ENCODE measurements around the gene VWA8. TPM values are rescaled to one million over a fixed set of nuclear protein-coding genes. Genes with fewer than 3 reads are reported as not detected.

VWA8 gene
- total and polyA plus RNA-seq, 2 of the 8 experiments (the other 6 are each of a cell fraction or from before 2014, with no cell fraction given) = 5.9 to 19.6 TPM

DNA sequence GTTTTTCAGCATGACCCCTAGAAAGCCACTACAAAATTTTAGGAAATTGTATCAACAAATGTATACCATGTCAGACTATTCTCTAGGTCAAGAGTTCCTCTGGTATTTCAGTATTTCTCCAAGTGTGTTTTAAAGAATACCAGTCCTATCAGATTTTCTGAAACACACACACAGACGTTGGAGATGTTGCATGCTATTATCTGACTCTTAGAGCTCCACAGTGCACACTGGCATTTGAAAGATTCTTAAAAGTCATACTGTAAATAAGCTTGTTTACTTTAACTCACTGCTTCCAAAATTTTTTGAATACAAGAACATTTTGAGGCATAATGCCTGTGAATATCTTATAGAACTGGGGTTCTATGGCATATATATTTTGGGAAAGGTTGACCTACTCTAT lies 33.8 kb upstream of the VWA8 start:
- Histone ChIP-seq H4K8ac (ENCODE audit: extremely low read depth, insufficient read depth, low read length) (no peak overlapping the region), H3K4me1 (replicated peaks in 1 of 4; ENCODE audit: control insufficient read depth in 3 of 4, insufficient read depth in 4 of 4, low read length in 3 of 4) (no peaks in the 10 kb centered on the region), H4K5ac (ENCODE audit: insufficient read length, low read depth, low read length) (no peak overlapping the region), H4K20me1 (replicated peaks in 1 of 2; ENCODE audit: control insufficient read depth in 1 of 2, insufficient read depth in 2 of 2, low read length in 2 of 2) (no peaks in the 10 kb centered on the region), H2BK15ac (ENCODE audit: low read length) (no peak overlapping the region), H3K36me3 (ENCODE audit: control insufficient read depth in 2 of 4, insufficient read depth in 4 of 4, low read length in 3 of 4) (no peaks in the 10 kb centered on the region), H3K27me3 (replicated peaks in 1 of 4; ENCODE audit: control insufficient read depth in 3 of 4, extremely low read depth in 1 of 4, insufficient read depth in 3 of 4, low read length in 3 of 4) (no peaks in the 10 kb centered on the region), H3K27ac (ENCODE audit: low read depth, low read length) (no peak overlapping the region), H3K9ac (replicated peaks in 1 of 4; ENCODE audit: extremely low read depth in 1 of 4, low read depth in 3 of 4, low read length in 3 of 4) (no peak overlapping the region), H3K4me3 (ENCODE audit: extremely low read depth in 1 of 4, insufficient read depth in 2 of 4, low read depth in 3 of 4, low read length in 4 of 4) (no peak overlapping the region), H4K91ac (replicated peaks; ENCODE audit: insufficient read length, low read length) (no peak overlapping the region), H3K4ac (replicated peaks; ENCODE audit: insufficient read length, low read depth, low read length) (no peak overlapping the region), H2BK5ac (ENCODE audit: low read depth, low read length) (no peak overlapping the region), H2AK5ac (ENCODE audit: low read depth, low read length) (no peak overlapping the region), H2BK20ac (ENCODE audit: low read length) (no peak overlapping the region), H3K23ac (ENCODE audit: insufficient read length) (no peak overlapping the region), H3K79me1 (ENCODE audit: low read depth, low read length) (no peaks in the 10 kb centered on the region), H3K9me3 (ENCODE audit: insufficient read depth in 2 of 2, low read depth in 1 of 2, low read length in 1 of 2) (no peaks in the 10 kb centered on the region), H3K18ac (ENCODE audit: extremely low read depth, low read length) (no peak overlapping the region), H3K79me2 (ENCODE audit: control insufficient read depth in 1 of 2, insufficient read depth in 2 of 2, low read length in 2 of 2) (no peaks in the 10 kb centered on the region), H2BK120ac (replicated peaks; ENCODE audit: low read depth, low read length) (no peak overlapping the region), H3K23me2 (ENCODE audit: low read depth, low read length) (no peaks in the 10 kb centered on the region), H3K14ac (ENCODE audit: insufficient read length) (no peak overlapping the region), H2AFZ (ENCODE audit: low read length) (no peak overlapping the region), H3K56ac (replicated peaks; ENCODE audit: insufficient read length, low read depth, low read length) (no peak overlapping the region), H3K4me2 (ENCODE audit: insufficient read depth in 1 of 2, low read depth in 2 of 2, low read length in 2 of 2) (no peak overlapping the region), H2BK12ac (ENCODE audit: low read depth, low read length) (no peak overlapping the region)
- POLR2A ChIA-PET (ENCODE audit: partially characterized antibody) = no interaction called here
- CTCF ChIA-PET (ENCODE audit: partially characterized antibody) = interaction anchor here (0.7 kb wide), 1 partner anchor 78 kb away, joined by 3 read pairs; no protein-coding TSS in a partner anchor
- FAIRE-seq (no peak), DNase-seq (ENCODE audit: low read depth in 1 of 2, low spot score in 2 of 2) (no peak)
- TF ChIP-seq SP2 (IDR thresholded peaks at IDR 0.05; ENCODE audit: low read length) (no peak), RFX5 (IDR thresholded peaks at IDR 0.05; ENCODE audit: borderline replicate concordance, low read depth, low read length) (no peak), FOSL1 (IDR thresholded peaks at IDR 0.05; ENCODE audit: insufficient read depth, low read depth, low read length) (no peak), CHD1 (IDR thresholded peaks at IDR 0.05; ENCODE audit: low read depth, low read length) (no peak), SIRT6 (IDR thresholded peaks at IDR 0.05; ENCODE audit: low read length) (no peak), SUZ12 (IDR thresholded peaks at IDR 0.05; ENCODE audit: low read length) (no peak), MAX (IDR thresholded peaks at IDR 0.05) (no peak)
- 86% methylated on average over 1 of the region's 1 CpG; no CpG with 5 or more reads in 1 of the 2 experiments for WGBS, 2 experiments (ENCODE audit: extremely low coverage in 1 of 2, insufficient coverage in 1 of 2, insufficient read length in 1 of 2, insufficient replicate concordance in 2 of 2, low coverage in 1 of 2, low lambda C conversion rate in 2 of 2, missing lambda C conversion rate in 1 of 2)
